HG03442 (cell line): ENCODE measurements around the gene NPB.

Experiments
- ATAC-seq: cut with Tn5 transposase; IDR thresholded peaks from one replicate; pipeline ENCODE4 v1.9.1; 2021; ENCODE audit warnings: mild to moderate bottlenecking, moderate library complexity; ENCODE audit not compliant: unreplicated experiment

Gene NPB

GRCh38 chr17:81923302-81924260 lies 21.5 kb downstream of the NPB start:
- ATAC-seq = no peak

GRCh38 chr17:81924557-81925532 lies 22.8 kb downstream of the NPB start:
- ATAC-seq = no peak

- no peak for ATAC-seq
Measured at GRCh38 chr17:81925860-81926450, 23.9 kb downstream of the NPB start.

- ATAC-seq = peak; percentile 19
Measured at GRCh38 chr17:81926451-81927151, 24.6 kb downstream of the NPB start.

GRCh38 chr17:81927152-81927652 lies 25.2 kb downstream of the NPB start:
- peak; percentile 17 for ATAC-seq

- ATAC-seq = peak; percentile 59
Measured at GRCh38 chr17:81927653-81928543, 25.9 kb downstream of the NPB start, which contains the start of gene MAFG. TSS of gene MAFG (minus strand) at chr17:81927735. CDS start at chr17:81923185, 4,550 bp downstream.

GRCh38 chr17:81928544-81929252 lies 26.7 kb downstream of the NPB start:
- no peak for ATAC-seq

- ATAC-seq = no peak
Measured at GRCh38 chr17:81929253-81930141, 27.5 kb downstream of the NPB start.

- ATAC-seq = no peak
Measured at GRCh38 chr17:81930142-81931125, 28.4 kb downstream of the NPB start.

- no peak for ATAC-seq
Measured at GRCh38 chr17:81931189-81931556, 29.1 kb downstream of the NPB start.

GRCh38 chr17:81931557-81932332 lies 29.7 kb downstream of the NPB start:
- ATAC-seq = no peak

GRCh38 chr17:81932333-81932983 lies 30.4 kb downstream of the NPB start:
- ATAC-seq = no peak

- no peak for ATAC-seq
Measured at GRCh38 chr17:81933178-81933699, 31.2 kb downstream of the NPB start.

- no peak for ATAC-seq
Measured at GRCh38 chr17:81934098-81934757, 32.2 kb downstream of the NPB start.
